GM10248 (cell line): ENCODE measurements around the gene RLF.
"Not testable (repeated sequence)": the region's sequence is repeated elsewhere in the genome, so short reads cannot be mapped to it uniquely, and the experiment has no call there.

Experiments used
- CTCF ChIA-PET: fragments of 300-600 bp; sonication (Branson Sonifier 250); formaldehyde crosslinking; extraction: SDS; loops from one replicate; lab custom pipeline; 2021; ENCODE audit warnings: antibody characterized with exemption; lab: Yijun Ruan, JAX
- POLR2A ChIA-PET: fragments of 350-650 bp; sonication (Branson Sonifier 250); formaldehyde crosslinking; extraction: SDS; loops from one replicate; lab custom pipeline; 2020; ENCODE audit warnings: antibody characterized with exemption; lab: Yijun Ruan, JAX
- DNase-seq: peaks from one replicate; pipeline ENCODE4 v3.0.0; 2012; ENCODE audit errors: extremely low spot score
- CTCF ChIP-seq: IDR thresholded peaks from 2 replicates; pipeline ENCODE4 v1.5.1; 2012; ENCODE audit warnings: mild to moderate bottlenecking, low read depth; ENCODE audit errors: extremely low read depth, missing control alignments, control extremely low read depth

The RLF gene

DNA sequence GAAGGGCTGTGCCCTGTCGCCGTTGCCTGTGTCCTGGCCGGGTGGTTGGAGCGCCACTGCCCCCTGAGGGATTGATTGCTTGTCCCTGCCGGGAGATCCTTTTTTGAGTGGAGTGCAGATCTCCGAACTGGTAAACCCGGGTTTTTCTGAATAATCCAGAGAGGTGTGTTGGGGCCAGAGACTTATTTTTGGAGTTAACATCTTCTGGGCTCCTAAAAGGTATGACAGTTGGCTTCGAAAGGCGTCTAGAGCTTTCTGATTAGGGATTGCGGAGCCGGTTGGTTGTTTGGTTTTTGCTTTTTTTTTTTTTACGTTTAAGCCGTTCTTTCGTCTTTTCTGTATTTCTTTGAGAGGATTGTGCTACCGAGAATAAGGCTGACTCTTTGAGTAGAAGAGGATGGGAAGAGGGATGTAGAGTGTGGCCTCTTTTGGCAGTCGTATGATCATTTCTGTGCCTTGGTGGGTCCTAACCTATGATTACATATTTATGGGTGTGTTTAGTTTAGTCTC lies 756 bp downstream of the RLF start:
- DNase-seq: no peak
- TF ChIP-seq CTCF: no peak
- POLR2A ChIA-PET: interaction anchor here (0.6 kb wide), 1 partner anchor 195 kb away, joined by 4 read pairs; no protein-coding TSS in a partner anchor
- CTCF ChIA-PET: interaction anchor here (0.8 to 5.1 kb wide), 8 partner anchors 9 to 177 kb away, joined by 3 to 33 read pairs (median 9); no protein-coding TSS in a partner anchor

DNA sequence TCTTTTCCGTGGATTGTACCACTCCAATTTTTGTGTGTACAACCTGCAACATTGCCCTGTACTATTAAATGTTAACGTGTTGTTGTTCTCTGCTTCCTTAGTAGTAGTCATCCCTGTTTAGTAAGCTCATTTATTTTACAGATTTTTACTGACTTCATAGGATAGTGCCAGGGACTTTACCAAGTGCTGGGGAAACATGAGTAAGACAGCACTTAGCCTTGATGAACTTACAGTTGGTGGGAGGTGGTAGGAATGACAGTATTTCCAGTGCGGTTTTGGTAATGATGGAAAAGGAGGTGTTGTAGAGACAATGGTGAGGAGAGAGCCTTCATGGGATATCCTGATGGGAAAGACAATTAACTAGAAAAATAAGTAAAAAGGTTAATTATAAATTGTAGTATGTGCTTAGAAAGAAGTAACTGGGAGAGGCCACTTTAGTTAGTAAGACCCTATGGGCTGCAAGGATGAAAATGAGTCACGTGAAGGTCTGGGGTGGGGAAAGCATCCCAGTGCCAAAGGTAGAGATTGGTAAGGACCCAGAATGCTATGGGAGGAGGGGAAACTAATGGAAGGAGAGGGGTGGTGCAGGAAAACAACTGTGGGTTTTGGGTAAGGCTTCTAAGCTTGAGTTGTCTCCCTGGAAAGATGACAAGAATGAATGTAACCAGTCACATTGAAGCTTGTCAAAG lies 1.7 kb downstream of the RLF start:
- no peak for DNase-seq

GRCh38 chr1:40167317-40167716 lies 6.1 kb downstream of the RLF start:
- POLR2A ChIA-PET: no interaction called here
- no peak for DNase-seq
- CTCF ChIA-PET: interaction anchor here (2.0 to 2.1 kb wide), 2 partner anchors 14 to 24 kb away, joined by 4 to 5 read pairs; no protein-coding TSS in a partner anchor
- no peak for TF ChIP-seq CTCF

More for the DNA sequence above, 1.7 kb downstream of the RLF start:
- ChIA-PET CTCF (interaction anchor here (1.2 to 5.1 kb wide), 6 partner anchors 10 to 176 kb away, joined by 3 to 33 read pairs (median 12); no protein-coding TSS in a partner anchor), POLR2A (no interaction called here)
- TF ChIP-seq CTCF: no peak

- POLR2A ChIA-PET: no interaction called here
- DNase-seq: no peak
- no peak for TF ChIP-seq CTCF
- CTCF ChIA-PET: interaction anchor here (1.0 to 3.4 kb wide), 8 partner anchors 12 to 168 kb away, joined by 3 to 33 read pairs (median 6); no protein-coding TSS in a partner anchor
Observed at GRCh38 chr1:40171036-40171435, 9.8 kb downstream of the RLF start.

GRCh38 chr1:40174788-40175187 lies 13.6 kb downstream of the RLF start:
- POLR2A ChIA-PET: no interaction called here
- TF ChIP-seq CTCF: no peak

GRCh38 chr1:40176989-40177388 lies 15.8 kb downstream of the RLF start:
- POLR2A ChIA-PET, CTCF ChIA-PET, DNase-seq: not testable (repeated sequence)

More at GRCh38 chr1:40174788-40175187, 13.6 kb downstream of the RLF start:
- CTCF ChIA-PET: interaction anchor here (1.0 to 3.0 kb wide), 3 partner anchors 9 to 22 kb away, joined by 3 to 11 read pairs (median 4); no protein-coding TSS in a partner anchor
- no peak for DNase-seq
